Left ventricle myocardium inferior (tissue), 1 donor: ENCODE results near the gene HIPK2. TPM values are rescaled to one million over a fixed set of nuclear protein-coding genes. Genes with fewer than 3 reads are reported as not detected.

Source experiments
- DNase-seq: peaks from one replicate; pipeline ENCODE4 v3.0.0-alpha.2; 2020
- H3K27ac ChIP-seq: fragments of 200-600 bp; replicated peaks from 2 replicates; pipeline ENCODE4 v1.8.0; 2021
- H3K27me3 ChIP-seq: fragments of 200-600 bp; 2 replicates; pipeline ENCODE4 v1.8.0; 2021; ENCODE audit warnings: low read depth
- H3K36me3 ChIP-seq: fragments of 200-600 bp; 2 replicates; pipeline ENCODE4 v1.8.0; 2021
- H3K4me1 ChIP-seq: fragments of 200-600 bp; 2 replicates; pipeline ENCODE4 v1.8.0; 2021
- H3K4me3 ChIP-seq: fragments of 200-600 bp; 2 replicates; pipeline ENCODE4 v1.8.0; 2021; ENCODE audit warnings: mild to moderate bottlenecking, moderate library complexity
- H3K9me3 ChIP-seq: fragments of 200-600 bp; replicated peaks from 2 replicates; pipeline ENCODE4 v1.8.0; 2021
- CTCF ChIP-seq: fragments of 200-600 bp; IDR thresholded peaks from 2 replicates; pipeline ENCODE4 v1.8.0; 2021; ENCODE audit warnings: antibody characterized with exemption, mild to moderate bottlenecking, borderline replicate concordance
- intact Hi-C: fragments of 100-400 bp; cut with micrococcal nuclease; formaldehyde crosslinking; loops from one replicate; pipeline ENCODE4 v1.11.0; 2022
- total RNA-seq: library from RNA; stranded (reverse); fragmentation: NEBNext Ultra II Directional; extraction: Animal tissue kit (Norgen Biotek cat#: 25700); gene quantifications from one replicate; pipeline ENCODE4 v1.2.1, GENCODE V29; 2021
- donor health status: DM: no; HTN: yes; CAD: no; lungs with severe emphysema.

The HIPK2 gene
- total RNA-seq, 1 donor from 2014 or later: 127 TPM

GRCh38 chr7:139698844-139699243, 79.0 kb downstream of the HIPK2 start:
- H3K4me1 ChIP-seq: peaks cover 67% of the 10 kb centered on the region
- H3K27ac ChIP-seq: no peak overlapping the region
- no peak for DNase-seq
- H3K27me3 ChIP-seq: no peaks in the 10 kb centered on the region
- intact Hi-C loops: loop anchor here (10.0 kb wide), 1 partner anchor 76 kb away; the partner anchor contains the start of gene HIPK2
- H3K4me3 ChIP-seq: no peak overlapping the region
- TF ChIP-seq CTCF: no peak
- H3K9me3 ChIP-seq: no peaks in the 10 kb centered on the region
- peaks cover 8% of the 10 kb centered on the region for H3K36me3 ChIP-seq

- no peaks in the 10 kb centered on the region for H3K27me3 ChIP-seq
- no peaks in the 10 kb centered on the region for H3K9me3 ChIP-seq
- H3K4me1 ChIP-seq: peaks cover 70% of the 10 kb centered on the region
- peaks cover 8% of the 10 kb centered on the region for H3K36me3 ChIP-seq
- no peak overlapping the region for H3K27ac ChIP-seq
- H3K4me3 ChIP-seq: no peak overlapping the region
- DNase-seq: no peak
- intact Hi-C loops: loop anchor here (10.0 kb wide), 1 partner anchor 77 kb away; the partner anchor contains the start of gene HIPK2
- TF ChIP-seq CTCF: no peak
These were observed 79.5 kb downstream of the HIPK2 start for GRCh38 chr7:139698278-139698677.

- Histone ChIP-seq H3K36me3 (peaks cover 8% of the 10 kb centered on the region), H3K4me1 (peaks cover 70% of the 10 kb centered on the region), H3K27ac (no peak overlapping the region), H3K4me3 (no peak overlapping the region), H3K9me3 (no peaks in the 10 kb centered on the region), H3K27me3 (no peaks in the 10 kb centered on the region)
- DNase-seq: no peak
- no peak for TF ChIP-seq CTCF
- intact Hi-C loops: loop anchor here (10.0 kb wide), 1 partner anchor 78 kb away; the partner anchor contains the start of gene HIPK2
These were observed 80.7 kb downstream of the HIPK2 start for GRCh38 chr7:139697056-139697455.

GRCh38 chr7:139696552-139696951, 81.2 kb downstream of the HIPK2 start:
- Histone ChIP-seq H3K4me3 (no peak overlapping the region), H3K27ac (no peak overlapping the region), H3K36me3 (peaks cover 8% of the 10 kb centered on the region), H3K27me3 (no peaks in the 10 kb centered on the region), H3K4me1 (peaks cover 70% of the 10 kb centered on the region), H3K9me3 (no peaks in the 10 kb centered on the region)
- TF ChIP-seq CTCF: no peak
- no peak for DNase-seq
- intact Hi-C loops: loop anchor here (10.0 kb wide), 1 partner anchor 78 kb away; the partner anchor contains the start of gene HIPK2

- Histone ChIP-seq H3K36me3 (peaks cover 11% of the 10 kb centered on the region), H3K4me1 (peaks cover 70% of the 10 kb centered on the region), H3K4me3 (no peak overlapping the region), H3K9me3 (no peaks in the 10 kb centered on the region), H3K27me3 (no peaks in the 10 kb centered on the region), H3K27ac (no peak overlapping the region)
- no peak for TF ChIP-seq CTCF
- DNase-seq: no peak
- intact Hi-C loops: loop anchor here (10.0 kb wide), 1 partner anchor 79 kb away; the partner anchor contains the start of gene HIPK2
These were observed 82.2 kb downstream of the HIPK2 start for GRCh38 chr7:139695588-139695987.
